ENCODE measurements around the gene PSMC3. TPM values are rescaled to one million over a fixed set of nuclear protein-coding genes. Genes with fewer than 3 reads are reported as not detected.

PSMC3 gene
- total and polyA plus RNA-seq, 9 of the 15 experiments (the other 6 are each of a cell fraction or from before 2014, with no cell fraction given): 44.3 to 324 (median 240) TPM

- TF ChIP-seq ZNF436 (CRISPR knock-in tag; IDR thresholded peaks at IDR 0.05) (no peak), MTA2 (IDR thresholded peaks at IDR 0.05; ENCODE audit: low read depth) (no peak), MNT (conservative IDR thresholded peaks at IDR 0.05) (peak; percentile 79 to 90), JUN (IDR thresholded peaks at IDR 0.05; ENCODE audit: borderline replicate concordance, low read depth, low read length) (0 out of 2 replicates have a peak, but pooled peaks have one; percentile 23), JUN (CRISPR knock-in tag; IDR thresholded peaks at IDR 0.05; ENCODE audit: borderline replicate concordance) (no peak), RBFOX2 (IDR thresholded peaks at IDR 0.05; ENCODE audit: low read depth, low read length) (peak; percentile 96), NEUROD1 (IDR thresholded peaks at IDR 0.05; ENCODE audit: borderline replicate concordance, low read depth, low read length, partially characterized antibody) (peak; percentile 50), FUS (optimal IDR thresholded peaks at IDR 0.05; ENCODE audit: low read depth, low read length) (no peak), PYGO2 (tag; IDR thresholded peaks at IDR 0.05) (no peak), HMGN3 (IDR thresholded peaks at IDR 0.05; ENCODE audit: borderline replicate concordance, extremely low read depth, insufficient read length, low read depth, low read length) (peak; percentile 68), THRB (CRISPR knock-in tag; conservative IDR thresholded peaks at IDR 0.05) (0 out of 2 replicates have a peak, but pooled peaks have one; percentile 76), TAF1 (IDR thresholded peaks at IDR 0.05; ENCODE audit: control insufficient read depth, extremely low read depth, insufficient read depth, low read length, severe bottlenecking) (peak; percentile 97), ZNF644 (tag; IDR thresholded peaks at IDR 0.05; ENCODE audit: low read depth) (no peak), MAX (CRISPR knock-in tag; IDR thresholded peaks at IDR 0.05) (peak; percentile 83), ZNF282 (CRISPR knock-in tag; IDR thresholded peaks at IDR 0.05) (no peak), ZKSCAN1 (IDR thresholded peaks at IDR 0.05; ENCODE audit: low read depth, low read length) (peak; percentile 28; the same call in 1 of the 2 replicates), TAF9B (IDR thresholded peaks at IDR 0.05; ENCODE audit: partially characterized antibody) (peak; percentile 99), YBX1 (IDR thresholded peaks at IDR 0.05) (no peak)
- TF ChIP-seq, protein P1, sequence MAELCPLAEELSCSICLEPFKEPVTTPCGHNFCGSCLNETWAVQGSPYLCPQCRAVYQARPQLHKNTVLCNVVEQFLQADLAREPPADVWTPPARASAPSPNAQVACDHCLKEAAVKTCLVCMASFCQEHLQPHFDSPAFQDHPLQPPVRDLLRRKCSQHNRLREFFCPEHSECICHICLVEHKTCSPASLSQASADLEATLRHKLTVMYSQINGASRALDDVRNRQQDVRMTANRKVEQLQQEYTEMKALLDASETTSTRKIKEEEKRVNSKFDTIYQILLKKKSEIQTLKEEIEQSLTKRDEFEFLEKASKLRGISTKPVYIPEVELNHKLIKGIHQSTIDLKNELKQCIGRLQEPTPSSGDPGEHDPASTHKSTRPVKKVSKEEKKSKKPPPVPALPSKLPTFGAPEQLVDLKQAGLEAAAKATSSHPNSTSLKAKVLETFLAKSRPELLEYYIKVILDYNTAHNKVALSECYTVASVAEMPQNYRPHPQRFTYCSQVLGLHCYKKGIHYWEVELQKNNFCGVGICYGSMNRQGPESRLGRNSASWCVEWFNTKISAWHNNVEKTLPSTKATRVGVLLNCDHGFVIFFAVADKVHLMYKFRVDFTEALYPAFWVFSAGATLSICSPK (IDR thresholded peaks at IDR 0.05; ENCODE audit: borderline replicate concordance): 0 out of 2 replicates have a peak, but pooled peaks have one; percentile 52
- TF ChIP-seq, protein P2, sequence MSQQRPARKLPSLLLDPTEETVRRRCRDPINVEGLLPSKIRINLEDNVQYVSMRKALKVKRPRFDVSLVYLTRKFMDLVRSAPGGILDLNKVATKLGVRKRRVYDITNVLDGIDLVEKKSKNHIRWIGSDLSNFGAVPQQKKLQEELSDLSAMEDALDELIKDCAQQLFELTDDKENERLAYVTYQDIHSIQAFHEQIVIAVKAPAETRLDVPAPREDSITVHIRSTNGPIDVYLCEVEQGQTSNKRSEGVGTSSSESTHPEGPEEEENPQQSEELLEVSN (IDR thresholded peaks at IDR 0.05; ENCODE audit: borderline replicate concordance in 1 of 2, extremely low read depth in 1 of 2, insufficient read depth in 1 of 2, insufficient read length in 1 of 2, low read depth in 1 of 2, low read length in 1 of 2, poor library complexity in 1 of 2, severe bottlenecking in 1 of 2): peak in 1 of 2 experiments; percentile 85
Observed at GRCh38 chr11:47426062-47426956, at the start of gene PSMC3 (continued).
